ENCODE results near the gene RTEL1.

RTEL1 gene

DNA sequence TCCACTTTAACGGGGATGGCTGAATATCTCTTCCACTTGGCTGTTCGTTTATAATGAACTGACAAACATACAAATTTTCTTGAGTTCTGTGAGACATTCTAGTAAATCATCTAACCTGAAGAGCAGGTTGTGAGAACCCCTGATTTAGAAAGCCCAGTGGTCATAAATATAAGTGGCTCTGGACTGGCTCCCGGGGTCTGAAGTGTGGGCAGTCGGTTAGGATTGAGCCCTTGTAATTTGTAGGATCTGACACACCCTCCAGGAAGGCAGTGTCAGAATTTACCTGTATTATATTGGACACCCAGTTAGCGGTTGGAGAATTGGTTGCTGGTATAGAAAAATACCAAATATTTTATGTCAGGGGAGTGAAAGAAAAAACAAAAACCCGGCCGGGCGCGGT, 24.4 kb upstream of the RTEL1 start:
- H4K20me1 ChIP-seq (ENCODE audit: control insufficient read depth, insufficient read depth, low read depth, low read length) = no peaks in the 10 kb centered on the region
- H3K79me2 ChIP-seq (ENCODE audit: control insufficient read depth, low read length) = peaks cover 7% of the 10 kb centered on the region
- no peaks in the 10 kb centered on the region for H3K9me2 ChIP-seq (replicated peaks; ENCODE audit: control insufficient read depth, low read length)
- no peak overlapping the region for H3K4me2 ChIP-seq (ENCODE audit: low read length)
- peaks cover 59% of the 10 kb centered on the region for H3K4me1 ChIP-seq (ENCODE audit: control insufficient read depth, low read length)
- no peak overlapping the region for H3K4me3 ChIP-seq (ENCODE audit: low read length)
- no peaks in the 10 kb centered on the region for H3K27me3 ChIP-seq (ENCODE audit: control insufficient read depth, low read length)
- TF ChIP-seq EZH2phosphoT487 (IDR thresholded peaks at IDR 0.05; ENCODE audit: borderline replicate concordance, low read length) (no peak), CTCF (IDR thresholded peaks at IDR 0.05; ENCODE audit: low read depth, low read length, poor library complexity, severe bottlenecking) (no peak)
- peaks cover 18% of the 10 kb centered on the region for H3F3A ChIP-seq (ENCODE audit: control insufficient read depth, insufficient read depth)
- no peak overlapping the region for H3K27ac ChIP-seq (ENCODE audit: low read depth, low read length)
- peaks cover 7% of the 10 kb centered on the region for H3K36me3 ChIP-seq (ENCODE audit: control insufficient read depth, low read length)
- no peaks in the 10 kb centered on the region for H3K9me3 ChIP-seq (ENCODE audit: control insufficient read depth, insufficient read depth, low read length)

DNA sequence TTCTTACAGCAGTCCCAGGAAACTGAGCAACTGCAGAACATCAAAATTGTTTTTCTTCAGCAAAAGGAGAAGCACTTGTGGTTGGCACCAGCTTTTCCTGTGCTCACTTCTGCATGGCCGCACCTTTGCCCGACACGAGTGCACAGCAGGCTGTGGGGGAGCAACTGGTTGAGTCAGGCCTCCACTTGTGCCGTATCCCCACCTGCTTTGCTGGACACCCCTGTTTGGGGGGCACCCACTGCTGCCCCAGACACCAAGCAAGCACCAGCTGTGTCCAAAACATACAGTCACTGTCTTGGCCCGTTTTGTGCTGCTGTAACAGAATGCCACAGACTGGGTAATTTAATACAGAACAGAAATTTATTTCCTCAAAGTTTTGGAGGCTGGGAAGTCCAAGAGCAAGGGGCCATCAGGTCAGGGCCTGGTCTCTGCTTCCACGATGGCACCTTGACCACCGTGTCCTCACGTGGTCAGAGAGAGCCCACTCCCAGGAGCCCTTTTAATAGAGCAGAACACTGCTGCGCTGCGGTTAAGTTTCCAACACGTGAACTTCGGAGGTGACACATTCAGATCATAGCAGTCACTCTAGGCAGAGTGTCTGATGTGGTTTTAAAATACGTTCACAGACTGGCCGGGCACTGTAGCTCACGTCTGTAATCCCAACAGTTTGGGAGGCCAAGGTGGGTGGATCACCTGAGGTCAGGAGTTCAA, 22.5 kb upstream of the RTEL1 start:
- Histone ChIP-seq H3K4me1 (ENCODE audit: control insufficient read depth, low read length) (peaks cover 59% of the 10 kb centered on the region), H3K9me3 (ENCODE audit: control insufficient read depth, insufficient read depth, low read length) (no peaks in the 10 kb centered on the region), H3K27ac (ENCODE audit: low read depth, low read length) (peak overlapping the region; percentile 62), H3K36me3 (ENCODE audit: control insufficient read depth, low read length) (no peaks in the 10 kb centered on the region), H3K4me3 (ENCODE audit: low read length) (peak overlapping the region; percentile 25), H4K20me1 (ENCODE audit: control insufficient read depth, insufficient read depth, low read depth, low read length) (no peaks in the 10 kb centered on the region), H3K27me3 (ENCODE audit: control insufficient read depth, low read length) (no peaks in the 10 kb centered on the region), H3K79me2 (ENCODE audit: control insufficient read depth, low read length) (no peaks in the 10 kb centered on the region), H3F3A (ENCODE audit: control insufficient read depth, insufficient read depth) (peaks cover 15% of the 10 kb centered on the region), H3K9me2 (replicated peaks; ENCODE audit: control insufficient read depth, low read length) (no peaks in the 10 kb centered on the region), H3K4me2 (ENCODE audit: low read length) (peak overlapping the region; percentile 49)
- no peak for TF ChIP-seq CTCF (IDR thresholded peaks at IDR 0.05; ENCODE audit: low read depth, low read length, poor library complexity, severe bottlenecking)

GRCh38 chr20:63636752-63637628, 21.1 kb upstream of the RTEL1 start:
- TF ChIP-seq CTCF (IDR thresholded peaks at IDR 0.05; ENCODE audit: low read depth, low read length, poor library complexity, severe bottlenecking) (no peak), EZH2phosphoT487 (IDR thresholded peaks at IDR 0.05; ENCODE audit: borderline replicate concordance, low read length) (no peak)
- Histone ChIP-seq H3K36me3 (ENCODE audit: control insufficient read depth, low read length) (no peaks in the 10 kb centered on the region), H3K9me3 (ENCODE audit: control insufficient read depth, insufficient read depth, low read length) (no peaks in the 10 kb centered on the region), H3K79me2 (ENCODE audit: control insufficient read depth, low read length) (no peaks in the 10 kb centered on the region), H3K27ac (ENCODE audit: low read depth, low read length) (peak overlapping the region; percentile 10), H3K4me1 (ENCODE audit: control insufficient read depth, low read length) (peaks cover 55% of the 10 kb centered on the region), H3K9me2 (replicated peaks; ENCODE audit: control insufficient read depth, low read length) (no peaks in the 10 kb centered on the region), H4K20me1 (ENCODE audit: control insufficient read depth, insufficient read depth, low read depth, low read length) (no peaks in the 10 kb centered on the region), H3F3A (ENCODE audit: control insufficient read depth, insufficient read depth) (peaks cover 15% of the 10 kb centered on the region), H3K4me3 (ENCODE audit: low read length) (no peak overlapping the region), H3K27me3 (ENCODE audit: control insufficient read depth, low read length) (no peaks in the 10 kb centered on the region), H3K4me2 (ENCODE audit: low read length) (peak overlapping the region; percentile 8; the same call in 1 of the 2 replicates)

Measured in DOHH2 (cell line).